ENCODE measurements around the gene CCDC157.

Gene CCDC157

GRCh38 chr22:30344447-30345200 is 12.2 kb upstream of the CCDC157 start:
- POLR2A ChIA-PET, result interaction anchor here (0.5 kb wide), 1 partner anchor 254 kb away, joined by 3 read pairs; no protein-coding TSS in a partner anchor
- CTCF ChIA-PET, result interaction anchor here (0.9 kb wide), 1 partner anchor 16 kb away, joined by 3 read pairs; no protein-coding TSS in a partner anchor

GRCh38 chr22:30347255-30347892 is 9.4 kb upstream of the CCDC157 start:
- ChIA-PET CTCF (interaction anchor here (0.8 kb wide), 1 partner anchor 32 kb away, joined by 3 read pairs; no protein-coding TSS in a partner anchor), POLR2A (interaction anchor here (1.5 to 1.6 kb wide), 2 partner anchors 9 to 21 kb away, joined by 4 to 5 read pairs; partner anchors contain the start of genes CCDC157, SF3A1 and TBC1D10A)
- no peaks in the 10 kb centered on the region for H3K4me1 ChIP-seq (ENCODE audit: control insufficient read depth, insufficient read depth, low read length)
- peaks cover 78 to 99% of the 10 kb centered on the region in 2 experiments for H3K36me3 ChIP-seq (ENCODE audit: control insufficient read depth in 2 of 2, insufficient read depth in 1 of 2, low read length in 2 of 2)
- TF ChIP-seq ZFHX2 (tag by site-specific recombination; conservative IDR thresholded peaks at IDR 0.05), result no peak
- no peak for TF ChIP-seq YY2 (tag by site-specific recombination; IDR thresholded peaks at IDR 0.05)
- no peak for TF ChIP-seq ZNF133 (tag by site-specific recombination; IDR thresholded peaks at IDR 0.05)
- TF ChIP-seq ZNF792 (tag by site-specific recombination; IDR thresholded peaks at IDR 0.05), result no peak
- H3K9me3 ChIP-seq (ENCODE audit: control insufficient read depth, insufficient read depth, low read depth, low read length), result no peaks in the 10 kb centered on the region
- no peak overlapping the region for H3K4me3 ChIP-seq (ENCODE audit: low read depth, low read length)
- no peak overlapping the region for H3K27ac ChIP-seq (ENCODE audit: extremely low read depth, low read depth, low read length)

More at GRCh38 chr22:30344447-30345200, 12.2 kb upstream of the CCDC157 start:
- Histone ChIP-seq H3K4me3 (ENCODE audit: low read depth, low read length) (no peak overlapping the region), H3K9me3 (ENCODE audit: control insufficient read depth, insufficient read depth, low read depth, low read length) (no peaks in the 10 kb centered on the region), H3K27ac (ENCODE audit: extremely low read depth, low read depth, low read length) (no peak overlapping the region), H3K4me1 (ENCODE audit: control insufficient read depth, insufficient read depth, low read length) (no peaks in the 10 kb centered on the region), H3K36me3 (ENCODE audit: control insufficient read depth in 2 of 2, insufficient read depth in 1 of 2, low read length in 2 of 2) (peaks cover 72 to 100% of the 10 kb centered on the region in 2 experiments)
- TF ChIP-seq ZNF146 (tag by site-specific recombination; IDR thresholded peaks at IDR 0.05) (no peak), ZNF394 (tag by site-specific recombination; IDR thresholded peaks at IDR 0.05; ENCODE audit: borderline replicate concordance) (no peak), ZNF112 (tag by site-specific recombination; IDR thresholded peaks at IDR 0.05) (no peak), SP2 (tag by site-specific recombination; IDR thresholded peaks at IDR 0.05) (no peak), ZNF521 (tag by site-specific recombination; IDR thresholded peaks at IDR 0.05) (no peak), ZNF433 (tag by site-specific recombination; IDR thresholded peaks at IDR 0.05; ENCODE audit: low read depth) (no peak), ZNF548 (tag by site-specific recombination; IDR thresholded peaks at IDR 0.05) (no peak), ZNF510 (tag by site-specific recombination; IDR thresholded peaks at IDR 0.05; ENCODE audit: insufficient replicate concordance) (no peak), ZNF600 (tag by site-specific recombination; IDR thresholded peaks at IDR 0.05) (no peak)

- TF ChIP-seq ZNF785 (tag by site-specific recombination; IDR thresholded peaks at IDR 0.05), result no peak
- TF ChIP-seq CTCF (tag by site-specific recombination; IDR thresholded peaks at IDR 0.05), result no peak
- no peak for TF ChIP-seq ZNF362 (tag by site-specific recombination; IDR thresholded peaks at IDR 0.05)
- Histone ChIP-seq H3K27ac (ENCODE audit: extremely low read depth, low read depth, low read length) (no peak overlapping the region), H3K4me1 (ENCODE audit: control insufficient read depth, insufficient read depth, low read length) (no peaks in the 10 kb centered on the region), H3K36me3 (ENCODE audit: control insufficient read depth in 2 of 2, insufficient read depth in 1 of 2, low read length in 2 of 2) (peaks cover 74 to 98% of the 10 kb centered on the region in 2 experiments), H3K4me3 (ENCODE audit: low read depth, low read length) (no peak overlapping the region), H3K9me3 (ENCODE audit: control insufficient read depth, insufficient read depth, low read depth, low read length) (no peaks in the 10 kb centered on the region)
- ChIA-PET POLR2A (interaction anchor here (1.5 kb wide), 1 partner anchor 8 kb away, joined by 4 read pairs; the partner anchor contains the start of genes CCDC157 and SF3A1), CTCF (interaction anchor here (1.2 kb wide), 1 partner anchor 39 kb away, joined by 3 read pairs; no protein-coding TSS in a partner anchor)
These were observed 8.4 kb upstream of the CCDC157 start for GRCh38 chr22:30348404-30348803.
